Muscle layer of duodenum (tissue), 2 donors: ENCODE results near the gene MCHR1.
"Not testable (repeated sequence)": the region's sequence is repeated elsewhere in the genome, so short reads cannot be mapped to it uniquely, and the experiment has no call there.

ENCODE experiments used
- H3K27ac ChIP-seq: one replicate; pipeline ENCODE4 v1.7.0; 2013; ENCODE audit warnings: mild to moderate bottlenecking, low read length
- H3K27me3 ChIP-seq: one replicate; pipeline ENCODE4 v1.7.0; 2013; ENCODE audit warnings: low read depth, mild to moderate bottlenecking, control low read depth, low read length
- H3K36me3 ChIP-seq, 2 donors: one replicate each; pipeline ENCODE4 v1.7.0; 2013; ENCODE audit warnings: low read length in 2 of 2, control low read depth in 1 of 2, mild to moderate bottlenecking in 1 of 2; ENCODE audit not compliant: insufficient read depth in 2 of 2, control insufficient read depth in 1 of 2
- H3K4me1 ChIP-seq, 2 donors: one replicate each; pipeline ENCODE4 v1.7.0; 2013; ENCODE audit warnings: low read length in 2 of 2, mild to moderate bottlenecking in 2 of 2, control low read depth in 1 of 2, moderate library complexity in 1 of 2; ENCODE audit not compliant: insufficient read depth in 2 of 2, control insufficient read depth in 1 of 2
- H3K4me3 ChIP-seq, 2 donors: one replicate each; pipeline ENCODE4 v1.7.0; 2013; ENCODE audit warnings: low read length in 2 of 2, low read depth in 1 of 2, mild to moderate bottlenecking in 1 of 2
- H3K9me3 ChIP-seq, 2 donors: one replicate each; pipeline ENCODE4 v1.7.0; 2013; ENCODE audit warnings: low read length in 2 of 2, control low read depth in 1 of 2, mild to moderate bottlenecking in 1 of 2; ENCODE audit not compliant: control insufficient read depth in 1 of 2
- donor health status: healthy.

The MCHR1 gene

GRCh38 chr22:40641269-40641668 lies 38.0 kb upstream of the MCHR1 start:
- H3K4me1 ChIP-seq: peaks cover 0 to 3% of the 10 kb centered on the region in 2 donors
- H3K36me3 ChIP-seq: no peaks in the 10 kb centered on the region
- no peaks in the 10 kb centered on the region for H3K9me3 ChIP-seq
- no peaks in the 10 kb centered on the region for H3K27me3 ChIP-seq
- no peak overlapping the region for H3K4me3 ChIP-seq
- no peak overlapping the region for H3K27ac ChIP-seq

GRCh38 chr22:40642316-40642715 lies 37.0 kb upstream of the MCHR1 start:
- H3K27me3 ChIP-seq: no peaks in the 10 kb centered on the region
- H3K4me1 ChIP-seq: peaks cover 0 to 3% of the 10 kb centered on the region in 2 donors
- no peak overlapping the region for H3K27ac ChIP-seq
- no peaks in the 10 kb centered on the region for H3K9me3 ChIP-seq
- no peak overlapping the region for H3K4me3 ChIP-seq
- no peaks in the 10 kb centered on the region for H3K36me3 ChIP-seq

- no peaks in the 10 kb centered on the region for H3K27me3 ChIP-seq
- H3K36me3 ChIP-seq: no peaks in the 10 kb centered on the region
- no peak overlapping the region for H3K27ac ChIP-seq
- peaks cover 0 to 3% of the 10 kb centered on the region in 2 donors for H3K4me1 ChIP-seq
- no peak overlapping the region for H3K4me3 ChIP-seq
- no peaks in the 10 kb centered on the region for H3K9me3 ChIP-seq
These were observed 33.6 kb upstream of the MCHR1 start for GRCh38 chr22:40645579-40646197.

GRCh38 chr22:40648386-40648785 lies 30.9 kb upstream of the MCHR1 start:
- peak overlapping the region; percentile 49 for H3K27ac ChIP-seq
- no peaks in the 10 kb centered on the region for H3K9me3 ChIP-seq
- H3K4me1 ChIP-seq: peaks cover 4 to 12% of the 10 kb centered on the region in 2 donors
- H3K27me3 ChIP-seq: no peaks in the 10 kb centered on the region
- H3K36me3 ChIP-seq: no peaks in the 10 kb centered on the region
- no peak overlapping the region for H3K4me3 ChIP-seq

GRCh38 chr22:40651057-40651456 lies 28.2 kb upstream of the MCHR1 start:
- H3K4me3 ChIP-seq: peak overlapping the region; percentile 55 to 74
- no peaks in the 10 kb centered on the region for H3K36me3 ChIP-seq
- H3K27me3 ChIP-seq: no peaks in the 10 kb centered on the region
- peak overlapping the region; percentile 99 for H3K27ac ChIP-seq
- no peaks in the 10 kb centered on the region for H3K9me3 ChIP-seq
- H3K4me1 ChIP-seq: peaks cover 8 to 23% of the 10 kb centered on the region in 2 donors

DNA sequence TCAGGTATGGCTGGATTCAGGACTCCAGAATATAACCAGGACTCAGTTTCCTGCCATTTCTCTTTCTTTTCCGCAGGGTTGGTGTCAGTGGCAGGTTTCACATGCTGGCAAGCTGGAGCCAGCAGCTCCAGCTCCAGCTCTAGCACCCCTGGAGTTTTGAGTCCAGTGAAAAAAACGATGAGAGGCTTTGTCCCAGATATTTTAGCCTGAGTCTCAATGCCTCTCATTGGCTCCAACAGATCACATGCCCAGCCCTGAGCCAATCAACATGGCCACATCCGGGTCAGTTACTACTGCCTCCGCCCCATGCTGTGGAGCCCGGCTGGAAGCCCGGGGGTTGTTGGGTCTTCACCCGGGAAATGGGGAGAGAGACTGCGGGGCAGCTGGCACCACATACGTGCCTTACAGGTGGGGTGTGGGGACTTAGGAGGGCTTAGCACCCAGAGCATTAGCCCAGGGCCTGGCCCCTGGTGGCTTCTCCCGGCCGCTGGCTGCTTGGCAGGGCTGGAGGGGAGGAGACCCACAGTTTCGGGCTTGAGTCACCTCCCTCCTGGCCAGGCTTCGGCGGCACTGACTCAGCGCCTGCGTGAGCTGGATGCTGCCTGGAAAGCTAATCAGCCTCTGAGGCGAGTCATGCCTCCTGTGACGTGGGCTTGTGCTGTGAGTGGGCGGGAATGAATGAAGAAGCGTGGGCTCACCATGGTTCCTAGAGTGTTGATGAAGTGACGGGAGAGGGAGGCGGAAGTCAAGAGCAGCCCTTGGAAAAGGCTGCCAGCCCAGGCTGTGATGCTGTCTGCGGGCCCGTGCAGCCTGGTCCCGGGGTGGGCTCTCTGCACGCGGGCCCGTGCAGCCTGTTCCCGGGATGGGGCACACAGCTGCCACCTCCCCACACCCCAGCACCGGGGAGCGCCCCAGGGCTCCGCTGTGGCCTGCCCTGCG lies 27.5 kb upstream of the MCHR1 start:
- Histone ChIP-seq H3K9me3 (no peaks in the 10 kb centered on the region), H3K27me3 (no peaks in the 10 kb centered on the region), H3K36me3 (no peaks in the 10 kb centered on the region), H3K4me3 (peak overlapping the region; percentile 55 to 74), H3K4me1 (peaks cover 8 to 22% of the 10 kb centered on the region in 2 donors), H3K27ac (peak overlapping the region; percentile 99)

- no peaks in the 10 kb centered on the region for H3K9me3 ChIP-seq
- H3K4me3 ChIP-seq: no peak overlapping the region
- no peak overlapping the region for H3K27ac ChIP-seq
- H3K36me3 ChIP-seq: no peaks in the 10 kb centered on the region
- no peaks in the 10 kb centered on the region for H3K27me3 ChIP-seq
- peaks cover 8 to 22% of the 10 kb centered on the region in 2 donors for H3K4me1 ChIP-seq
These were observed 25.9 kb upstream of the MCHR1 start for GRCh38 chr22:40653361-40653760.

DNA sequence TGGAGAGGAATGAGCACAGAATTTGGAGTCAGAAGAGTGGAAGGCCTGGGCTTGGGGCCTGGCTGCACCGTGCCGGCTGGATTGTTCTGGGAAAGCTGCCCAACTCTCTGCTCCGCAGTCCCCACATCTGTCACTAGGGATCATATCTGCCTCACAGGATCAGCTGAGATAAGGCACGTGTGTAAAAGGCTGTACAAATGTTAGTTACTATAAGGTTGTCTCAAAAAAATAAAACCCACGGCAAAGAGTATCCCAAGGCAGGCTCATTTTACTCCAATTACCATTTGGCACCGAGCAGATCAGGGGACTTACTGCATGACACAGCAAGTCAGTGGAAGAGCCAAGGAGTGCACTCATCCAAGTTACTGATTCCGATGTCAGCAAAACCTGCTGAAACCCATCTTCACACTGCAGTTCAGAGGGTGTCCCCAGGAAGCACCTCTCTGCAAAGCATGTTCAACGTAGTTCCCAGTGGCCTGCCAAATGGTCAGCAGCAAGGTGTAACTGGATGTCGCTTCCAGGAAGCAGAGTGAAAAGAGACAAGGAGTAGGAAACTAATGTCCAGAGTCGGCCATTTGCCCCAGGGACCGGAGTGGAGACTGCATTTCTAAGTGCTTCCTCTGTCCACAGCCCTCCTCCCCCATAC lies 24.6 kb upstream of the MCHR1 start:
- H3K4me1 ChIP-seq: peaks cover 8 to 22% of the 10 kb centered on the region in 2 donors
- no peaks in the 10 kb centered on the region for H3K36me3 ChIP-seq
- peak overlapping the region; percentile 37 for H3K27ac ChIP-seq
- H3K4me3 ChIP-seq: no peak overlapping the region
- no peaks in the 10 kb centered on the region for H3K9me3 ChIP-seq
- no peaks in the 10 kb centered on the region for H3K27me3 ChIP-seq

DNA sequence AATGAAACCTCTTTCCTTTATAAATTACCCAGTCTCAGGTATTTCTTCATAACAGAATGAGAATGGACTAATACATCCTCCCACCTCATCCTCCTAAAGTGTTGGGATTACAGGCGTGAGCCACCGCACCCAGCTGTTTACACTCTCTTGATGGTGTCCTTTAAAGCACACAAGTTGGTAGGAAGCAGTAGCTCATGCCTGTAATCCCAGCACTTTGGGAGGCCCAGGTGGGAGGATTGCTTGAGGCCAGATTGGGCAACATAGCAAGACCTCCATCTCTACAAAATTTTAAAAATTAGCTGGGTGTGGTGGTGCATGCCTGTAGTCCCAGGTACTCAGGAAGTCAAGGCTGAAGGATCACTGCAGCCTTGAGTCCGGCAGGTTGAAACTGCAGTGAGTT lies 23.3 kb upstream of the MCHR1 start:
- not testable (repeated sequence) for H3K4me3 ChIP-seq, H3K9me3 ChIP-seq, H3K27me3 ChIP-seq, H3K36me3 ChIP-seq, H3K27ac ChIP-seq
- peaks cover 7 to 22% of the 10 kb centered on the region in 2 donors for H3K4me1 ChIP-seq

GRCh38 chr22:40656651-40657050 lies 22.6 kb upstream of the MCHR1 start:
- H3K27ac ChIP-seq, H3K36me3 ChIP-seq, H3K9me3 ChIP-seq, H3K4me3 ChIP-seq, H3K27me3 ChIP-seq: not testable (repeated sequence)
- H3K4me1 ChIP-seq: peaks cover 4 to 22% of the 10 kb centered on the region in 2 donors

DNA sequence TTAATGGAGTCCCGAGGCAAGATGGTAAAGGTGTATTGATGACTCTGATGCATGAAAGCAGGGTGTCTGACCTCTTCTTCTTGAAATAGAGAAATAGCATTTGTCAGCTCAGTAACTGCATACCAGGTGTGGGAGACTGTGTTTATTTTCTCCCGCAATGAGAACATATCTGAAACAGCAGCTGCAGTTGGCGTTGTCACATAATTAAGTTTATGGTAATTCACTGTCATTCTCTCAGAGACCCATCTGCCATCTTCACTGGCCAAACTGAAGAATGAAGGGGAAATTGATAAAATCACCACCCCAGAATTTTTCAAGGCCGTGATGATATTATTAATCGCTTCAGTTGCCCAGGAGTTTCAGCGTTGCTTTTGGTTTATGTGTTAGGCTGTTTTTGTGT lies 20.1 kb upstream of the MCHR1 start:
- Histone ChIP-seq H3K27ac (no peak overlapping the region), H3K4me3 (no peak overlapping the region), H3K4me1 (peaks cover 2 to 9% of the 10 kb centered on the region in 2 donors), H3K36me3 (no peaks in the 10 kb centered on the region), H3K9me3 (no peaks in the 10 kb centered on the region), H3K27me3 (no peaks in the 10 kb centered on the region)
